Kasumi-1 (cell line): Measurements from ENCODE around the gene KCNIP1.

Source experiments
- DNase-seq, 2 experiments: peaks; one replicate each; lab custom pipeline; 2025; lab: John Stamatoyannopoulos, UW

The KCNIP1 gene

GRCh38 chr5:170503990-170504596, at the start of gene KCNIP1:
TSS of gene KCNIP1 (plus strand) at chr5:170504020.
- peak in 1 of 2 experiments; percentile 27 for DNase-seq

DNA sequence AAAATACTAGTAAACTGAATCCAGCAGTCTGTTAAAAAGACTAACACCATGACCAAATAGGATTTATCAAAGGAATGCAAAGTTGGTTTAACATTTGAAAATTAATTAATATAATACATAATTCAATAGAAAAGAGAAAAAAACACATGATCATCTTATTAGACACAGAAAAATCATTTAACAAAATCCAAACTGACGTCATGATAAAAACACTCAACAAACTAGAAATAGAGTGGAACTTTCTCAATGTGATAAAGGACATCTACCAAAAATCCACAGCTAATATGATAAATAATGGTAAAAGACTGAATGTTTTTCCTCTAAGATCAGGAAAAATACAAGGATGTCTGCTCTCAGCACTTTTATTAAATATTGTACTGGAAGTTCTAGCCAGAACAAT, 40.4 kb upstream of the KCNIP1 start:
- DNase-seq = no peak

GRCh38 chr5:170464280-170465127, 39.3 kb upstream of the KCNIP1 start:
- no peak for DNase-seq

DNA sequence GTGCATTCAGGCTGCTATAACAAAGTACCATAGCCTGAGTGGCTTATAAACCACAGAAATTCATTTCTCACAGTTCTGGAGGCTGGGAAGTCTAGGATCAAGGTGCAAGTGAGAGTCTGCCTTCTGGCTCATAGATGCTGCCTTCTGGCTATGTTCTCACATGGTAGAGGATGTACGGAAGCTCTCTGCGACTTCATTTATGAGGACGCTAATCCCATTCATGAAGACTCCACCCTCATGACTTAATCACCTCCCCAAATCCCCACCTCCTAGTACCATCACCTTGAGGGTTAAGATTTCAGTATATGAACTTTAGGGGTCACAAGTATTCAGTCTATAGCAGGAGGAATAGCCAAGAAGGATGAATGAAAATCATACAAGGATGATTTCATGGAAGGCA, 37.3 kb upstream of the KCNIP1 start:
- DNase-seq = no peak

DNA sequence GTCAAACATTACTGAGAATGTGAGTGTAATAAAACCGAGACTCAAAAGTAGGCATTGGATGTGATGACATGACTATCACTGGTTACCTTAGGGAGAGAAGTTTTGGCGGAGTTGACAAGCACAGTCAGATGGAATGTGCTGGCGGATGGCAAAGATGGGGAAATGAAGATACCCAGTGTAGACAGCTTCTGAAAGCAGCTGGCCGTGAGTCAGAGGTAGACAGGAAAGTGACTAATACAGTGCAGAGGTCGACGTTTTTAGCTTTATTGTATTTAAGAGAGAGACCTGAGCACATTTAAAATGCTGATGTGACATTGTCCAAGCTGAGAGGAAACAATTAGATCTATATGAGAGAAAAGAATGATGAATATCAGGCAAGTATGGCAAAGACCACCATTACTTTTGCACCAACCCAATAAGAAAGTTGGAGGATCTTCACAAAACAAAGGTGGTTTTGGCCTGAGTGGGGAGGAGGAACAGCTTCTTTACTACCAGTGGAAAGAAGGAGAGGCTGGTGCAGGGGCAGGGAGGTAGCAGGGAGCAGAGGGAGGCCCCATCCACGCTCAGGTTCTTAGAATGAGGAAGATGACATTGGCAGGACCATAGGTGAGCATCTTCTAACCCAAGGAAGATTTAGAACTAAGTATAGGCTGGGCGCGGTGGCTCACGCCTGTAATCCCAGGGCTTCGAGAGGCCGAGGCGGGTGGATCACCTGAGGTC, 36.7 kb upstream of the KCNIP1 start:
- peak; percentile 82 to 89 for DNase-seq

- no peak for DNase-seq
Measured at GRCh38 chr5:170468633-170469285, 35.1 kb upstream of the KCNIP1 start.

DNA sequence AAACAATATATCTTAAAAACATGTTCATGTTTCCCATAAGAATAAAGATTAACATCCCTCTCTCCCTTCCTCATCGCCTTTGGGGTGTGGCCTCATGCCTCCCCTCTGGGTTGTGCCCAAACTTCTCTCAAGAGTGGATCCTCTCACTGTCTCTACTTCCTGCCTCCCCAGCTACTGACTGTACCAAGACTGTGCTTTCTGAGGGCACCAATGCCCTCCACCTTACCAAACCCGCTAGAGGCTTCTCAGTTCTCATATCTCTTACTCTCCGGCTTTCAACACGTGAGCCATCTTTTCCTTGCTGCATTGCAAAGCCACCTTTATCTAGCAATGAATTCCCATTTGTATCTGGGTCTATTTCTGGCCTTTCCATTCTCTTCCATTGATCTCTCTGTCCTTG, 34.4 kb upstream of the KCNIP1 start:
- DNase-seq = no peak

GRCh38 chr5:170470275-170470674, 33.5 kb upstream of the KCNIP1 start:
- no peak for DNase-seq

DNA sequence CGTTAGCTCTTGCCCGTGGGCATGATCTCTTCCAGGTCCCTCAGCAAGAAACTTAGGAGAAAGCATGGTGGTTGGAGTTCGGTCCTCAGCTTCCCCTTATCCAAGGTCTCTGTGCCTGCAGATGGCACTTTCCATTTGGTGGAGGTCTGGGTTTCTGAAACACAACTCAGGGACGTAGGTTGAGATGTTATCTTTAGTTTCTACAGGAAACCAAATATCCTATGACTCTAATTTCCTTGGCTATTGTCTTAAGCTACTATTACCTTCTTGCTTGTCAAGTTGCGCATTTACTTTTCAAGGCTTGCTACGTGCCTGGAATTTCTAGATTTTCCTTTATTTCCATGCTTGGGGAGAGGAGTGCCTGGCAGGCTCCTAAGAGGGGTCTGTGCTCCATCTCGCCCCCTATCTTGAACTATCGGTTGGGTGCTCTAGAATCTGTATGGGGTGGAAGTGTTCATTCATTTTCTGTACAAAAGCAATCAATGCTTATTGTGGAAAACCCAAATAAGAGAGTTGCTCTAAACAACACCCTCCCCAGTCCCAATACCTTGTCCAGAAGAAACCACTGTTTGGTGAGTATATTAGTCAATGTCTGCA, 32.9 kb upstream of the KCNIP1 start:
- DNase-seq = no peak

DNA sequence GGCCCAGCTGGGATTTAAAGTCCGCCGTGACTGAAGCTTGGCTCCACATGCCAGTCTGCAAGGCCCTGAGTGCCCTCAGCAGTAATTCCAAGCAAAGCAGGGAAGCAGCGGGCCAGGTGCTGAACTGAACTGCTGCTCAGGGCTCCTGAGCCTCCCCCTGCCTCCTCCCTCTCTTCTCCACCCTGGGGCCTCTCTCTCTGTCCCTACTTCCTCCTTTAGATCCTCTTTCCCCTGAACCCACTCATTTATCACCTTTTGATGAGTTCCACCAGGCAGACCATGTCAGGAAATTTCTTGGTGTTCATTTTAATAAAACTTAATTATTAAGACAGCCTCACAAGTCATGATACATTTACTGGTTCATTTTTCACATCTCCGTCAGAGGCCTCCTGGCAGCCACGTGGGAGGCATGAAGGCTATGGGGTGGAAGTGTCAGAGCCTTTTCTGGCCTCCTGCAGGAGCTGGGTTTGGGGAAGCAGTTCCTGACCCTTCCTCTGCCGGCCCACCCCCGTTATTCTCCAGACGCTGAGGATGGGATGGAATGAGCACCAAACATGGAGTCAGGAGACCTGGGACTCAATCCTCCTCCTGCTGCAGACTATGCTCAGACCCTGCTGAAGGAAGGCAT, 32.2 kb upstream of the KCNIP1 start:
- DNase-seq = peak; percentile 61 to 70

GRCh38 chr5:170473642-170474041, 30.2 kb upstream of the KCNIP1 start:
- DNase-seq = no peak

- peak in 1 of 2 experiments; percentile 33 for DNase-seq
Measured at GRCh38 chr5:170474489-170475274, 29.1 kb upstream of the KCNIP1 start.

DNA sequence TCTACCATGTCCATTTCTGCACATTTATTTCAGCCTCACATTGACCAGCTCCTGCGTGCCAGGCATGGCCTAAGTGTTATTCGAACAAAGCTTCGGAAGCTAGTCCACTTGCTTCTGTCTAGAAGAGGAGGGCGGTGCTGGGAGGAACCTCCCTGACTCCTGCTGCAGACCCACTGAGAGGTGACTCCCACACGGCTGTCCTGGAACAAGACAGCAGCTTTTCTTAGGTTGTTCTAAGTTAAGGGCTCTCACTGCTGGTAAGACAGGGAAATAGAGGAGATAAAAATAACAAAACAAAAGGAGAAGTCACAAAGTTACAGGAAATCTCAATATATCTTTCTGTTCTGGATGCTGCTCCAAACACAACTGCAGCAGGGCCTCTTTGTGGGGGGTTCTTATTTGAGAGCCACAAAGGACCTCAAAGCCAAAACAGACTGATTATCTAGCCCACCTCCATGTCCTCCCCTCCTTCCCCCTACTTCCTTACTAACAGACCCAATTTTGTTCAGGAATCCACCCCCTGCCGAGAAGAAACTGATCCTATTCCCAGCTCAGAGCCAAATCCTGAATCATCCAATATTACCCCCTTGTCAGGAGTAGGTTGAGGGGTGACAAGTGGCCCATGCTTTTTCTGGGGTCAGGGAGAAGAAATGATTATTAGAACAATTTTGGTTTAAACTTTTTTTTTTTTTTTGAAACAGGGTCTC, 28.4 kb upstream of the KCNIP1 start:
- peak; percentile 97 for DNase-seq

GRCh38 chr5:170476704-170477103, 27.1 kb upstream of the KCNIP1 start:
- no peak for DNase-seq

DNA sequence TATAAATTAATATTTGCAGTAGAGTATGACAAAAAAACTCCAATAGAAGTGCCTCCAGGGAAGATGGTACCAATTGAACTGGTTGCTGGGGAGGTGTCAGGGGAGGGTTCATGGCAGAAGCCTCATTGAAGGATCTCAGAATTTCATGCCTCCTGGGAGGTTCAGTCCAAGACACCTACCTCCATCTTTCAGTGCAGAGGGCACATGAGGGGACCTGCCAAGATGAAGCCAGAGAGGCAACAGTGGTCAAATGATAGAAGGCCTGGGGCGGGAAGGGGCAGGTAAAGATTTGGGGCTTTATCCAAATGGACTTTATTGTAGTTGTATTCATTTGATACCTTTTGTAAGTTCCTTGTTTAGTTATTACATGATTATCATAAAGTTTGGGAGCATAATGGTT, 25.9 kb upstream of the KCNIP1 start:
- no peak for DNase-seq

- no peak for DNase-seq
Measured at GRCh38 chr5:170478306-170478705, 25.5 kb upstream of the KCNIP1 start.

DNA sequence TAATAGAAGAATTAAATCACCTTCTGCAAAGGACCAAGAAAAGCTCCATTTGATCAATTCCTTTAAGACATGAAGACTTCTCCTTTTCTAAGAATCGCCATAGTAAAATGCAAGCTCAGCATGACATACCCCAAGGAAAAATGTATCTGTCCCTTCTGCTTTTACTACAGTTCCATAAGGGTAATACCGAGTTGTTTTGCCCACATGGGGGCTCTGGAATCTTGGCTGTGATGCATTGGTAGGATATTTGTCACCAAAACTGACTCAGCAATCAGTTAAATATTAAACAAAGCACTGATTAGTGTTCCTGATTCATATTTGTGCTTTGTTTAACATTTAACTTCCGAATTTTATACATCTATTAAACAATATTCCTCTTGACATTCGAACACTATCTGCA, 24.3 kb upstream of the KCNIP1 start:
- peak; percentile 24 to 45 for DNase-seq

DNA sequence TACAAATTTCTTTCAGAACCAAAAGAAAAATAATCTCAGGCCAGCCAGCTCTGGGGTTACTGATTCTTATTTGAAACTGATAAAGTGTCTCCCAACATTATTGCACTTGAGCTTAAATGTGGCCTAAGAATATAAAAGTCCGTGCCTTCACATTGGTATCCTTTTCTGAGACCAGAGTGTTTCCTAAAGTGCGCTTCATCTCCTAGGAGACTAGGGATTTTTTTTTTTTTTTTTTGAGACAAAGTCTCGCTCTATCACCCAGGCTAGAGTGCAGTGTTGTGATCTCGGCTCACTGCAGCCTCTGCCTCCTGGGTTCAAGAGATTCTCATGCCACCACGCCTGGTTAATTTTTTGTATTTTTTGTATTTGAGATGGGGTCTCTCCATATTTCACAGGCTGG, 23.6 kb upstream of the KCNIP1 start:
- no peak for DNase-seq

- DNase-seq = no peak
Measured at GRCh38 chr5:170481849-170482248, 22.0 kb upstream of the KCNIP1 start.

DNA sequence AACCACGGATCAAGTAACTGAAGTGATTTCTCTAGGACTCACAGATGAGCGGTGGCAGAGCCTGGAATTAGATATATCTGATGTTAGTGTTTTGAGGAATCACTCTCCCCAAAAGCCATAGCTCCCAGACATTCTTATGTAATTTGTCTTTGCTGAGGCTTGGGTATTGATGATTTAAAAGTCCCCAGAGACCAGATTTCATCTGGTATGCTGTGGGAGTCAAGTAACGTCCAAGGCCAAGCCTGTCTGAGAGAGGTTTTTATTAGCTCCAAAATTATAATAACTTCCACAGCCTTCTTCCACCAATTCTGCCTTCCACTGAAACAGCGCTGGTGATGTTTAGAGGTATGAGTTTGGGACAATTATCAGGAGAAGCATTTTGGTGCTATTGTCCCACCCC, 21.3 kb upstream of the KCNIP1 start:
- no peak for DNase-seq
